ENCODE measurements around the gene R3HDM4. TPM values are rescaled to one million over a fixed set of nuclear protein-coding genes. Genes with fewer than 3 reads are reported as not detected.

Gene R3HDM4
- total and polyA plus RNA-seq, 4 donors, result 20.9 to 72.2 (median 47.6) TPM

- H3K27ac ChIP-seq (ENCODE audit: low read depth, low read length), result no peak overlapping the region
- no peak overlapping the region for H3K4me3 ChIP-seq (ENCODE audit: low read depth, low read length)
- peaks cover 27% of the 10 kb centered on the region for H3K4me1 ChIP-seq (ENCODE audit: control insufficient read depth, insufficient read depth, low read length)
- H3K27me3 ChIP-seq (ENCODE audit: control insufficient read depth, insufficient read depth, low read length), result no peaks in the 10 kb centered on the region
- WGBS (ENCODE audit: insufficient coverage), result 80% methylated on average over 24 of the region's 29 CpGs
- H3K9me3 ChIP-seq (ENCODE audit: control insufficient read depth, insufficient read depth, low read length), result no peaks in the 10 kb centered on the region
- H3K36me3 ChIP-seq (ENCODE audit: control insufficient read depth, insufficient read depth, low read length), result peaks cover 90% of the 10 kb centered on the region
- DNase-seq (ENCODE audit: low read depth in 4 of 6, low spot score in 6 of 6), result no peak
Measured at GRCh38 chr19:869245-870177, 43.5 kb downstream of the R3HDM4 start.

GRCh38 chr19:868458-869244 is 44.4 kb downstream of the R3HDM4 start:
- H3K27me3 ChIP-seq (ENCODE audit: control insufficient read depth, insufficient read depth, low read length), result no peaks in the 10 kb centered on the region
- H3K9me3 ChIP-seq (ENCODE audit: control insufficient read depth, insufficient read depth, low read length), result no peaks in the 10 kb centered on the region
- H3K4me1 ChIP-seq (ENCODE audit: control insufficient read depth, insufficient read depth, low read length), result peaks cover 27% of the 10 kb centered on the region
- DNase-seq (ENCODE audit: low read depth in 4 of 6, low spot score in 6 of 6), result no peak
- H3K27ac ChIP-seq (ENCODE audit: low read depth, low read length), result no peak overlapping the region
- H3K36me3 ChIP-seq (ENCODE audit: control insufficient read depth, insufficient read depth, low read length), result peaks cover 88% of the 10 kb centered on the region
- H3K4me3 ChIP-seq (ENCODE audit: low read depth, low read length), result no peak overlapping the region
- 94% methylated on average over 34 of the region's 34 CpGs for WGBS (ENCODE audit: insufficient coverage)

DNA sequence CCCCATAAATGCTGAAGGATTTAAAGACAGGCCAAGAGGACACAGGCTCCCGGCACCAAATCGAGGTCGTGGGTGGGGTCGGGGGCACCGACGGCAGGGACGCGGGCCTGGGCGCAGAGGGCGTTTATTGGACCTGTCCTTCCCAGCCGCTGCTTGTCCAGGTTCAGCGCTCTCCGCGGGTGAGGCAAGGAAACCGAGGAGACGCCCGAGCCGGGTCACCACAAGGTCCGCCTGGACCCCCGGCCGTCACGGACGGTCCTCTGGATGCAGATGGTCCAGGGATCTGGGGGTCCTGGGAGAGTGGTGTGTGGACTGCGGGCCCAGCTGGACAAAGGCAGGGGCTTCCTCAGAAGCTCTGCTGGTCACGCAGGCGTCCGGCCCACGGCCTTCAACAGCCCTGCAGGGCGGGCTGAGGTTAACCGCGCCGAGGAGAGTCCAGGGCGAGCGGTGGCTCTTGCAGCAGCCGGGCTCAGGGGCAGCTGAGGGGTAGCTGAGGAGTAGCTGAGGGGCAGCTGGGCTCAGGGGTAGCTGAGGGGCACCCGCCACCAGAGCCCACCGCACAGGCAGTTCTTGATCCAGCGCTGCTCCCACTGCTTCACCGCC is 45.1 kb downstream of the R3HDM4 start:
- H3K27ac ChIP-seq (ENCODE audit: low read depth, low read length), result no peak overlapping the region
- H3K27me3 ChIP-seq (ENCODE audit: control insufficient read depth, insufficient read depth, low read length), result peaks cover 5% of the 10 kb centered on the region
- H3K4me3 ChIP-seq (ENCODE audit: low read depth, low read length), result no peak overlapping the region
- peaks cover 28% of the 10 kb centered on the region for H3K4me1 ChIP-seq (ENCODE audit: control insufficient read depth, insufficient read depth, low read length)
- DNase-seq (ENCODE audit: low read depth in 4 of 6, low spot score in 6 of 6), result no peak
- peaks cover 83% of the 10 kb centered on the region for H3K36me3 ChIP-seq (ENCODE audit: control insufficient read depth, insufficient read depth, low read length)
- H3K9me3 ChIP-seq (ENCODE audit: control insufficient read depth, insufficient read depth, low read length), result no peaks in the 10 kb centered on the region
- WGBS (ENCODE audit: insufficient coverage), result 88% methylated on average over 35 of the region's 39 CpGs

DNA sequence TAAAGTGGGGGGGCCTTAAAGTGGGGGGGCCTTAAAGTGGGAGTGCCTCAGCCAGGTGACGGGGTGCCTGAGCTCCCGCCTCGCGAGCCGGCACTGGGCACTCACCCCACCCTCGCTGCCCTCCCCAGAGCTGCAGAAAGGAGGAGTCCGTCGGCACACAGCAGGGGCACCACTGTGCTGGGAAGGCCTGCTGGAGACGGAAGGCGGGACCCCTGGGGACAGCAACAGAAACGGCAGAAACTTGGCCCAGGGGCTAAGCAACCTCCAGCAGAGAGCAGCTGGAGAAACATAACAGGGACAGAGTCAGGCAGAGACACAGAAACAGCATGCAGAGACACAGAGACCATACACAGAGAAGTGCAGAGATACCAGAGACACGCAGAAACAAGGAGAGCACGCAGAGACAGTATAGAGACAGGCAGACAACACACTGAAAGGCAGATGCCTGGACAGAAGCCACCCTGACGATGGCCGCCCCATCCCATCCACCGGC is 45.7 kb downstream of the R3HDM4 start:
- WGBS (ENCODE audit: insufficient coverage), result 49% methylated on average over 16 of the region's 16 CpGs

DNA sequence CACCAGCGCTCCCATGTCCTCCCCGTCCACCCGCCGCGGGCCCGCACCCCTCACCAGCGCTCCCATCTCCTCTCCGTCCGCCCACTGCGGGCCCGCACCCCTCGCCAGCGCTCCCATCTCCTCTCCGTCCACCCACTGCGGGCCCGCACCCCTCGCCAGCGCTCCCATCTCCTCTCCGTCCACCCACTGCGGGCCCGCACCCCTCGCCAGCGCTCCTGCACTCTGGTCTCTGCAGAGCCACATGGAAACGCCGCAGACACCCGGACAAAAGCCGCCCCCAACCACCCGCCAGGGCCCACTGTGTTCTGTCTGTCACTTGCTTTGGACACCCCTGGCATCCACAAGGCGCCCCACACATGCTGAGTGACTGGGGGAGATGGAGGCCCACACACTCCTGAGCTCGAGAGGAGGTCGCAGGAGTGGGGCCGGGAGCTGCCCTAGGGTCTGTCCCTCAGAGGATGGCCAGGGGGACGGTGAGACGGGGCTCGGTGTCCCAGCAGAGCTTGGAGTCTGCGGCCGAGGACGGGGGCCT is 46.2 kb downstream of the R3HDM4 start:
- Histone ChIP-seq H3K27me3 (ENCODE audit: control insufficient read depth, insufficient read depth, low read length) (peaks cover 9% of the 10 kb centered on the region), H3K9me3 (ENCODE audit: control insufficient read depth, insufficient read depth, low read length) (no peaks in the 10 kb centered on the region), H3K4me3 (ENCODE audit: low read depth, low read length) (no peak overlapping the region), H3K36me3 (ENCODE audit: control insufficient read depth, insufficient read depth, low read length) (peaks cover 73% of the 10 kb centered on the region), H3K27ac (ENCODE audit: low read depth, low read length) (no peak overlapping the region), H3K4me1 (ENCODE audit: control insufficient read depth, insufficient read depth, low read length) (peaks cover 34% of the 10 kb centered on the region)
- no peak for DNase-seq (ENCODE audit: low read depth in 4 of 6, low spot score in 6 of 6)
- 71% methylated on average over 22 of the region's 38 CpGs for WGBS (ENCODE audit: insufficient coverage)

More for the DNA sequence above, 45.7 kb downstream of the R3HDM4 start:
- no peaks in the 10 kb centered on the region for H3K9me3 ChIP-seq (ENCODE audit: control insufficient read depth, insufficient read depth, low read length)
- H3K27me3 ChIP-seq (ENCODE audit: control insufficient read depth, insufficient read depth, low read length), result peaks cover 8% of the 10 kb centered on the region
- peaks cover 78% of the 10 kb centered on the region for H3K36me3 ChIP-seq (ENCODE audit: control insufficient read depth, insufficient read depth, low read length)
- H3K4me3 ChIP-seq (ENCODE audit: low read depth, low read length), result no peak overlapping the region
- DNase-seq (ENCODE audit: low read depth in 4 of 6, low spot score in 6 of 6), result peak in 2 of 6 donors; percentile 49 to 69
- peaks cover 34% of the 10 kb centered on the region for H3K4me1 ChIP-seq (ENCODE audit: control insufficient read depth, insufficient read depth, low read length)
- no peak overlapping the region for H3K27ac ChIP-seq (ENCODE audit: low read depth, low read length)

- Histone ChIP-seq H3K9me3 (ENCODE audit: control insufficient read depth, insufficient read depth, low read length) (no peaks in the 10 kb centered on the region), H3K4me1 (ENCODE audit: control insufficient read depth, insufficient read depth, low read length) (peaks cover 23% of the 10 kb centered on the region), H3K36me3 (ENCODE audit: control insufficient read depth, insufficient read depth, low read length) (peaks cover 37% of the 10 kb centered on the region), H3K4me3 (ENCODE audit: low read depth, low read length) (no peak overlapping the region), H3K27me3 (ENCODE audit: control insufficient read depth, insufficient read depth, low read length) (peaks cover 39% of the 10 kb centered on the region), H3K27ac (ENCODE audit: low read depth, low read length) (no peak overlapping the region)
- no peak for DNase-seq (ENCODE audit: low read depth in 4 of 6, low spot score in 6 of 6)
- WGBS (ENCODE audit: insufficient coverage), result no CpG with 5 or more reads among the region's 7 CpGs
Measured at GRCh38 chr19:863315-863620, 49.8 kb downstream of the R3HDM4 start.

DNA sequence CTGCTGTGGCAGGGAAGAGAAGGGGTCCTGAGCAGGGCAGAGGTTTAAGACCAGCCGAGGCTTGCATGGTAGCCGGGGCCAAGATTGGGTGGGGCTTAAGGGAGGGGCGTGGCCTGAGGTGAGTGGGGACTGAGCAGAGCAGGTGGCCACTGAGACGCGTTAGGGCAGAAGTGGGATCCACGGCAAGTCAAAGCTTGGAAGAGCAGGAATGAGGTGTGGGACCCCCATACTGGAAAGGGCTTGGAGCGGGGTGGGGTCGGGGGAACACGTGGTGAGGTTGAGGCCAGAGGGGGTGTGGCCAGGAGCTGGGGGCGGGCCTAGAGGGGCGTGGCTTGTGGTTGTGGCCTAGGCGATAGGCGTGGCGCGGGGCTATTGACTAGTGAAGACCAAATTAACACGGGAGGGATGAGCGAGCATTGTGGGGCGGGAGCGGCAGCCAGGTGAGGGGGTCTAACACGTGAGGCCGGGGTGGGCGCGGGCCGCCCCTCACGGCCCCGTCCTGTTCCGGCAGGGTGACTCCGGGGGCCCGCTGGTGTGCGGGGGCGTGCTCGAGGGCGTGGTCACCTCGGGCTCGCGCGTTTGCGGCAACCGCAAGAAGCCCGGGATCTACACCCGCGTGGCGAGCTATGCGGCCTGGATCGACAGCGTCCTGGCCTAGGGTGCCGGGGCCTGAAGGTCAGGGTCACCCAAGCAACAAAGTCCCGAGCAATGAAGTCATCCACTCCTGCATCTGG is 50.3 kb downstream of the R3HDM4 start:
- Histone ChIP-seq H3K4me3 (ENCODE audit: low read depth, low read length) (no peak overlapping the region), H3K36me3 (ENCODE audit: control insufficient read depth, insufficient read depth, low read length) (peaks cover 32% of the 10 kb centered on the region), H3K4me1 (ENCODE audit: control insufficient read depth, insufficient read depth, low read length) (peaks cover 18% of the 10 kb centered on the region), H3K27ac (ENCODE audit: low read depth, low read length) (no peak overlapping the region), H3K27me3 (ENCODE audit: control insufficient read depth, insufficient read depth, low read length) (peaks cover 40% of the 10 kb centered on the region), H3K9me3 (ENCODE audit: control insufficient read depth, insufficient read depth, low read length) (no peaks in the 10 kb centered on the region)
- WGBS (ENCODE audit: insufficient coverage), result 25% methylated on average over 43 of the region's 48 CpGs
- peak in 2 of 6 donors; percentile 69 to 71 for DNase-seq (ENCODE audit: low read depth in 4 of 6, low spot score in 6 of 6)

- 12% methylated on average over 57 of the region's 60 CpGs for WGBS (ENCODE audit: insufficient coverage)
- peaks cover 12% of the 10 kb centered on the region for H3K4me1 ChIP-seq (ENCODE audit: control insufficient read depth, insufficient read depth, low read length)
- H3K27ac ChIP-seq (ENCODE audit: low read depth, low read length), result no peak overlapping the region
- DNase-seq (ENCODE audit: low read depth in 4 of 6, low spot score in 6 of 6), result peak in 1 of 6 donors; percentile 32
- H3K36me3 ChIP-seq (ENCODE audit: control insufficient read depth, insufficient read depth, low read length), result peaks cover 24% of the 10 kb centered on the region
- H3K27me3 ChIP-seq (ENCODE audit: control insufficient read depth, insufficient read depth, low read length), result peaks cover 40% of the 10 kb centered on the region
- H3K4me3 ChIP-seq (ENCODE audit: low read depth, low read length), result no peak overlapping the region
- H3K9me3 ChIP-seq (ENCODE audit: control insufficient read depth, insufficient read depth, low read length), result no peaks in the 10 kb centered on the region
Measured at GRCh38 chr19:861756-862580, 51.1 kb downstream of the R3HDM4 start.

Measured in spinal cord (tissue), 10 donors.